ENCODE results near the gene CBX8. TPM values are rescaled to one million over a fixed set of nuclear protein-coding genes. Genes with fewer than 3 reads are reported as not detected.
"Not testable (repeated sequence)": the region's sequence is repeated elsewhere in the genome, so short reads cannot be mapped to it uniquely, and the experiment has no call there.

The CBX8 gene
- total and polyA plus RNA-seq, 2 donors (not counting 3 experiments of a cell fraction or from before 2014, with no cell fraction given): 0.69 to 3.1 TPM

DNA sequence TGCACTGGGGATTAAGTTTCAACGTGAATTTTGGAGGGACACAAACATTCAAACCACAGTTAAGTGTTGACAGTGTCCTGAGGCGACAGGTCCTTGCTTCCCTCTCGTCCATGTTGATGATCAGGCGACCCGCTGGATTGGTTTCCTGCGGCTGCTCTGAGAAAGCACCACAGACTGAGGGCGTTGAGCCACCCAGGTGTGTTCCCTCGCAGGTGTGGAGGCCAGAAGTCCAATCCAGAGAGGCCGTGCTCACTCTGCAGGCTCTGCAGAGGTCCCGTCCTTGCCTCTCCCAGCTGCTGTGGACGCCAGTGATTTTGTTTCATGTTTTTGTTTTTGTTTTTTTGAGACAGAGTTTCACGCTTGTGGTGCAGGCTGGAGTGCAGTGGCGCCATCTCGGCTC lies 41.3 kb downstream of the CBX8 start:
- H3K4me3 ChIP-seq (replicated peaks in 1 of 3; ENCODE audit: insufficient read depth in 1 of 3, low read depth in 1 of 3, low read length in 3 of 3): no peak overlapping the region
- H3K27ac ChIP-seq (ENCODE audit: insufficient read depth, low read depth, low read length): no peak overlapping the region
- H3K9ac ChIP-seq (replicated peaks; ENCODE audit: extremely low read depth, insufficient read depth, low read length): no peak overlapping the region
- H3K9me1 ChIP-seq (replicated peaks; ENCODE audit: control insufficient read depth, extremely low read depth, insufficient read depth, low read length): no peaks in the 10 kb centered on the region
- no peaks in the 10 kb centered on the region for H3K4me1 ChIP-seq (ENCODE audit: control insufficient read depth, extremely low read depth, insufficient read depth, low read length)
- FAIRE-seq: no peak
- DNase-seq (ENCODE audit: low read depth, low spot score): no peak
- ChIA-PET CTCF (no interaction called here), POLR2A (no interaction called here)
- no peaks in the 10 kb centered on the region for H4K20me1 ChIP-seq (replicated peaks; ENCODE audit: control insufficient read depth, extremely low read depth, insufficient read depth, low read length)
- H3K27me3 ChIP-seq (ENCODE audit: control insufficient read depth in 2 of 2, insufficient read depth in 2 of 2, low read length in 2 of 2): peaks cover 0 to 2% of the 10 kb centered on the region in 2 experiments
- H3K4me2 ChIP-seq (ENCODE audit: insufficient read depth, low read length): no peak overlapping the region
- no peaks in the 10 kb centered on the region for H3K79me2 ChIP-seq (ENCODE audit: control insufficient read depth, insufficient read depth, low read length)
- BruUV-seq (replicated peaks): no TSS peak
- H3K36me3 ChIP-seq (ENCODE audit: control insufficient read depth in 2 of 2, extremely low read depth in 1 of 2, insufficient read depth in 2 of 2, low read length in 2 of 2): no peaks in the 10 kb centered on the region
- no peak for TF ChIP-seq MYC (IDR thresholded peaks at IDR 0.05; ENCODE audit: low read depth, low read length)
- no peak for TF ChIP-seq POLR2AphosphoS5 (IDR thresholded peaks at IDR 0.05; ENCODE audit: insufficient read depth, low read depth, low read length)
- TF ChIP-seq, protein P1, sequence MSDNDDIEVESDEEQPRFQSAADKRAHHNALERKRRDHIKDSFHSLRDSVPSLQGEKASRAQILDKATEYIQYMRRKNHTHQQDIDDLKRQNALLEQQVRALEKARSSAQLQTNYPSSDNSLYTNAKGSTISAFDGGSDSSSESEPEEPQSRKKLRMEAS (IDR thresholded peaks at IDR 0.05; ENCODE audit: insufficient read depth, insufficient read length): no peak
- TF ChIP-seq JUN (IDR thresholded peaks at IDR 0.05; ENCODE audit: borderline replicate concordance, insufficient read depth, insufficient read length, low read depth): no peak
- no peak for TF ChIP-seq GATA2 (IDR thresholded peaks at IDR 0.05; ENCODE audit: insufficient read depth, insufficient read length, low read depth, low read length)
- no peak for TF ChIP-seq EZH2 (IDR thresholded peaks at IDR 0.05; ENCODE audit: borderline replicate concordance, low read depth, low read length, severe bottlenecking)
- no peak for TF ChIP-seq FOS (IDR thresholded peaks at IDR 0.05; ENCODE audit: borderline replicate concordance, insufficient read depth, low read length)
- TF ChIP-seq POLR2A (IDR thresholded peaks at IDR 0.05; ENCODE audit: low read depth, low read length): no peak
- TF ChIP-seq, protein P2, sequence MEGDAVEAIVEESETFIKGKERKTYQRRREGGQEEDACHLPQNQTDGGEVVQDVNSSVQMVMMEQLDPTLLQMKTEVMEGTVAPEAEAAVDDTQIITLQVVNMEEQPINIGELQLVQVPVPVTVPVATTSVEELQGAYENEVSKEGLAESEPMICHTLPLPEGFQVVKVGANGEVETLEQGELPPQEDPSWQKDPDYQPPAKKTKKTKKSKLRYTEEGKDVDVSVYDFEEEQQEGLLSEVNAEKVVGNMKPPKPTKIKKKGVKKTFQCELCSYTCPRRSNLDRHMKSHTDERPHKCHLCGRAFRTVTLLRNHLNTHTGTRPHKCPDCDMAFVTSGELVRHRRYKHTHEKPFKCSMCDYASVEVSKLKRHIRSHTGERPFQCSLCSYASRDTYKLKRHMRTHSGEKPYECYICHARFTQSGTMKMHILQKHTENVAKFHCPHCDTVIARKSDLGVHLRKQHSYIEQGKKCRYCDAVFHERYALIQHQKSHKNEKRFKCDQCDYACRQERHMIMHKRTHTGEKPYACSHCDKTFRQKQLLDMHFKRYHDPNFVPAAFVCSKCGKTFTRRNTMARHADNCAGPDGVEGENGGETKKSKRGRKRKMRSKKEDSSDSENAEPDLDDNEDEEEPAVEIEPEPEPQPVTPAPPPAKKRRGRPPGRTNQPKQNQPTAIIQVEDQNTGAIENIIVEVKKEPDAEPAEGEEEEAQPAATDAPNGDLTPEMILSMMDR (IDR thresholded peaks at IDR 0.05; ENCODE audit: extremely low read depth in 1 of 2, insufficient read depth in 1 of 2, low read depth in 1 of 2, low read length in 2 of 2): no peak
- no peaks in the 10 kb centered on the region for H3K9me3 ChIP-seq (replicated peaks; ENCODE audit: control insufficient read depth, insufficient read depth, low read length)
- dilution Hi-C loops (cut with MboI; ENCODE audit: extremely low pct_ligation_motif_present, low sequenced_read_pairs): no loop called here
- intact Hi-C loops (cut with micrococcal nuclease): no loop called here
- H2AFZ ChIP-seq (ENCODE audit: low read depth, low read length): no peak overlapping the region

DNA sequence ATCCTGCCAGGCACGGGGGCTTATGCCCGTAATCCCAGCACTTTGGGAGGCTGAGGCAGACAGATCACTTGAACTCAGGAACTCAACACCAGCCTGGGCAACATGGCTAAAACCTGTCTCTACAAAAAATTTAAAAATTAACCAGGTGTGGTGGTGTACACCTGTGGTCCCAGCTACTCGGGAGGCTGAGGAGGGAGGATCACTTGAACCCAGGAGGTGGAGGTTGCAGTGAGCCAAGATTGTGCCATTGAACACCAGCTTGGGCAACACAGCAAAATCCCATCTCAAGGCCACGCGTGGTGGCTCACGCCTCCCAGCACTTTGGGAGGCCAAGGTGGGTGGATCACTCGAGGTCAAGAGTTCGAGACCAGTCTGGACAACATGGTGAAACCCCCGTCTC lies 42.0 kb downstream of the CBX8 start:
- H2AFZ ChIP-seq (ENCODE audit: low read depth, low read length); H3K9me1 ChIP-seq (replicated peaks; ENCODE audit: control insufficient read depth, extremely low read depth, insufficient read depth, low read length); dilution Hi-C loops (cut with MboI; ENCODE audit: extremely low pct_ligation_motif_present, low sequenced_read_pairs); DNase-seq (ENCODE audit: low read depth, low spot score); H3K4me1 ChIP-seq (ENCODE audit: control insufficient read depth, extremely low read depth, insufficient read depth, low read length); H3K9ac ChIP-seq (replicated peaks; ENCODE audit: extremely low read depth, insufficient read depth, low read length); FAIRE-seq; H3K27ac ChIP-seq (ENCODE audit: insufficient read depth, low read depth, low read length); H3K79me2 ChIP-seq (ENCODE audit: control insufficient read depth, insufficient read depth, low read length); POLR2A ChIA-PET; H3K9me3 ChIP-seq (replicated peaks; ENCODE audit: control insufficient read depth, insufficient read depth, low read length); H3K27me3 ChIP-seq (ENCODE audit: control insufficient read depth in 2 of 2, insufficient read depth in 2 of 2, low read length in 2 of 2); H3K4me3 ChIP-seq (replicated peaks in 1 of 3; ENCODE audit: insufficient read depth in 1 of 3, low read depth in 1 of 3, low read length in 3 of 3); H3K4me2 ChIP-seq (ENCODE audit: insufficient read depth, low read length); BruUV-seq (replicated peaks); H4K20me1 ChIP-seq (replicated peaks; ENCODE audit: control insufficient read depth, extremely low read depth, insufficient read depth, low read length); H3K36me3 ChIP-seq (ENCODE audit: control insufficient read depth in 2 of 2, extremely low read depth in 1 of 2, insufficient read depth in 2 of 2, low read length in 2 of 2); intact Hi-C loops (cut with micrococcal nuclease): not testable (repeated sequence)
- CTCF ChIA-PET: interaction anchor here (1.0 to 1.4 kb wide), 2 partner anchors 9 to 13 kb away, joined by 3 to 8 read pairs; no protein-coding TSS in a partner anchor
